Measurements from ENCODE around the gene ADARB1. TPM values are rescaled to one million over a fixed set of nuclear protein-coding genes. Genes with fewer than 3 reads are reported as not detected.
"Not testable (repeated sequence)": the region's sequence is repeated elsewhere in the genome, so short reads cannot be mapped to it uniquely, and the experiment has no call there.

The ADARB1 gene, protein sequence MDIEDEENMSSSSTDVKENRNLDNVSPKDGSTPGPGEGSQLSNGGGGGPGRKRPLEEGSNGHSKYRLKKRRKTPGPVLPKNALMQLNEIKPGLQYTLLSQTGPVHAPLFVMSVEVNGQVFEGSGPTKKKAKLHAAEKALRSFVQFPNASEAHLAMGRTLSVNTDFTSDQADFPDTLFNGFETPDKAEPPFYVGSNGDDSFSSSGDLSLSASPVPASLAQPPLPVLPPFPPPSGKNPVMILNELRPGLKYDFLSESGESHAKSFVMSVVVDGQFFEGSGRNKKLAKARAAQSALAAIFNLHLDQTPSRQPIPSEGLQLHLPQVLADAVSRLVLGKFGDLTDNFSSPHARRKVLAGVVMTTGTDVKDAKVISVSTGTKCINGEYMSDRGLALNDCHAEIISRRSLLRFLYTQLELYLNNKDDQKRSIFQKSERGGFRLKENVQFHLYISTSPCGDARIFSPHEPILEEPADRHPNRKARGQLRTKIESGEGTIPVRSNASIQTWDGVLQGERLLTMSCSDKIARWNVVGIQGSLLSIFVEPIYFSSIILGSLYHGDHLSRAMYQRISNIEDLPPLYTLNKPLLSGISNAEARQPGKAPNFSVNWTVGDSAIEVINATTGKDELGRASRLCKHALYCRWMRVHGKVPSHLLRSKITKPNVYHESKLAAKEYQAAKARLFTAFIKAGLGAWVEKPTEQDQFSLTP
- 18.4 TPM for total RNA-seq

- H3K9me3 ChIP-seq (ENCODE audit: low read depth, low read length), result no peaks in the 10 kb centered on the region
- H3K4me3 ChIP-seq (ENCODE audit: low read length), result peak within 1 kb of the TSS; percentile 74
- H3K4me1 ChIP-seq (ENCODE audit: insufficient read depth, low read length), result peaks cover 38% of the 10 kb centered on the region
- peaks cover 12% of the 10 kb centered on the region for H3K27me3 ChIP-seq (ENCODE audit: insufficient read depth, low read length)
Observed at GRCh38 chr21:45074048-45074817, at the start of gene ADARB1. Gene ADARB1 (plus strand): TSS chr21:45074580. CDS start chr21:45171657, 97,077 bp downstream.

DNA sequence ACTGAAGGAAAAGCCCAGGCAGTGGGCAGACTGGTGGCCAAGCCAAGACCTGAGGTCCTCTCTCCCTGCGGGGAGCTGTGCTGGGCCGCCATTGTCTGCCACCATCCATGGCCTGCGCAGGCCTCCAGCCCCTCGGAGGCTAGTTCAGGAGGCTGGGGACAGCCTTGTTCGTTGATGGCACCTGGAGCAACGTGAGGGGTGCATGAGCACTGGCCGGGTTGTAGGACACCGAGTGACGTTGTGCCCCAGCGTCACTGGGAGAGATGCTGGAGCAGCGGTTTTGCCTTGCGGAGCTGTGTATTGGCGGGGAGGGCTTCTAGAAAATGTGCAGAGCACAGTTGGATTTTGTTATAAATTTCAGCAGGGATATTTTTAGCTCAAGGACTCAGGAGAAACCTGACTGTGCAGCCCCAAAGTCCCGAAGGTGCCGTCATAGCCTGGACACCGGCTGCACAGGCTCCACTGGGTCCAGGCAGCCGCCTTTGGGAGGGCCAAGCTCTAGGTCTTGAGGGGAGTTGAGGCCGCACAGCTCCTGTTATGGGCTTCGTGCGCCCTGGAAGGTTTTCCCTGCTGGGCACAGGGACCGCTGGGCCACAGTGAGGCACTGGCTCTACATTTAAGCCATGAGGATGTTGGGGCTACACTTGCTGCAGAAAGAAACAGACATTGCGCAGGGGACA is 48.2 kb upstream of the ADARB1 start:
- H3K4me3 ChIP-seq (ENCODE audit: low read length), result no peak overlapping the region
- no peaks in the 10 kb centered on the region for H3K4me1 ChIP-seq (ENCODE audit: insufficient read depth, low read length)
- no peaks in the 10 kb centered on the region for H3K9me3 ChIP-seq (ENCODE audit: low read depth, low read length)
- H3K27me3 ChIP-seq (ENCODE audit: insufficient read depth, low read length), result no peaks in the 10 kb centered on the region

GRCh38 chr21:45026826-45027225 is 47.6 kb upstream of the ADARB1 start:
- H3K27me3 ChIP-seq (ENCODE audit: insufficient read depth, low read length), result no peaks in the 10 kb centered on the region
- no peak overlapping the region for H3K4me3 ChIP-seq (ENCODE audit: low read length)
- no peaks in the 10 kb centered on the region for H3K4me1 ChIP-seq (ENCODE audit: insufficient read depth, low read length)
- no peaks in the 10 kb centered on the region for H3K9me3 ChIP-seq (ENCODE audit: low read depth, low read length)

- Histone ChIP-seq H3K4me3 (ENCODE audit: low read length) (no peak overlapping the region), H3K27me3 (ENCODE audit: insufficient read depth, low read length) (no peaks in the 10 kb centered on the region), H3K4me1 (ENCODE audit: insufficient read depth, low read length) (no peaks in the 10 kb centered on the region), H3K9me3 (ENCODE audit: low read depth, low read length) (no peaks in the 10 kb centered on the region)
Observed at GRCh38 chr21:45027241-45028196, 46.9 kb upstream of the ADARB1 start.

- not testable (repeated sequence) for H3K4me1 ChIP-seq (ENCODE audit: insufficient read depth, low read length); H3K27me3 ChIP-seq (ENCODE audit: insufficient read depth, low read length); H3K4me3 ChIP-seq (ENCODE audit: low read length); H3K9me3 ChIP-seq (ENCODE audit: low read depth, low read length)
Observed at GRCh38 chr21:45028645-45029044, 45.7 kb upstream of the ADARB1 start.

GRCh38 chr21:45029298-45029947 is 45.0 kb upstream of the ADARB1 start:
- Histone ChIP-seq H3K9me3 (ENCODE audit: low read depth, low read length) (no peaks in the 10 kb centered on the region), H3K4me3 (ENCODE audit: low read length) (no peak overlapping the region), H3K4me1 (ENCODE audit: insufficient read depth, low read length) (no peaks in the 10 kb centered on the region), H3K27me3 (ENCODE audit: insufficient read depth, low read length) (no peaks in the 10 kb centered on the region)

GRCh38 chr21:45029948-45030681 is 44.3 kb upstream of the ADARB1 start:
- Histone ChIP-seq H3K4me3 (ENCODE audit: low read length) (no peak overlapping the region), H3K9me3 (ENCODE audit: low read depth, low read length) (no peaks in the 10 kb centered on the region), H3K4me1 (ENCODE audit: insufficient read depth, low read length) (no peaks in the 10 kb centered on the region), H3K27me3 (ENCODE audit: insufficient read depth, low read length) (no peaks in the 10 kb centered on the region)

DNA sequence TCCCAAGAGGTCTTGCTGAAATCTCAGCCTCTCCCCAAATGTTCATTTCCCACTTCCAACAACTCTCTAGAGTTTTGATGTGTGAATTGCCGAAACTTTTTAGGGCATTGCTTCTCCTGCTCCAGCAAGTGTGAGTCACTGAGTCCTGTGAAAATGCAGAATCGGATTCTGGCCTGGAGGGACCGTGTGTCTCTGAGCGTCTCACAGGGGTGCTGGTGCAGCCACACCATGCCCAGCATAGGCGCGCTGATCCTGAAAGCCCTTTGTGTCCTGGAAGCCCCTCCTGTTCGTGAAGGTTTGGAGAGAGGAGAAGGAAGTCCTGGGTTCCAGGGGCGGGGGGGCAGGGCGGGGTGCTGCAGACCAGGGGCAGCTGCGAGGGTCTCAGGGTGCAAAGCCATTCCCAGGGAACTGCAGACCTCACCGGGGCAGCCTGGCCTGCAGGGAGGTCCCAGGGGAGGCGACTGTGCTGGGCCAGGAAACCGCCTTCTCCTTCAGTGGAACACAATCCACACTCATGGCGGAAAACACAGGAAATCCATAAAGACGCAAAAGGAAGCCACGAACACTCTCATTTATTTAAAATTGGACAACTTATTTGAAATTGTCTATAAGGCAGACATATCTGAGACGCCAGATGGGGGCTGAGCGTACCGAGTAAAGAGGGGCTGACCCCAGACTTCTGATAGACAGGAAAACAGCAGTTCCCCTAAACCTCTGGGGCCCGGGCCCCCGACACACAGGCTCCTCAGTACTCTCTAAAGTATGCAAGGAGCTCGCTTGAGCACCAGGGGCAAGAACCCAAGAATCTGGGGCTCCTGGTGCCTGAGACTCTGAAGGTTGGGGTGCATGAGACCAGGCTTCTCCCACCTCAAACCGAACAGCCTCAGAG is 43.5 kb upstream of the ADARB1 start:
- no peak overlapping the region for H3K4me3 ChIP-seq (ENCODE audit: low read length)
- no peaks in the 10 kb centered on the region for H3K9me3 ChIP-seq (ENCODE audit: low read depth, low read length)
- no peaks in the 10 kb centered on the region for H3K4me1 ChIP-seq (ENCODE audit: insufficient read depth, low read length)
- no peaks in the 10 kb centered on the region for H3K27me3 ChIP-seq (ENCODE audit: insufficient read depth, low read length)

DNA sequence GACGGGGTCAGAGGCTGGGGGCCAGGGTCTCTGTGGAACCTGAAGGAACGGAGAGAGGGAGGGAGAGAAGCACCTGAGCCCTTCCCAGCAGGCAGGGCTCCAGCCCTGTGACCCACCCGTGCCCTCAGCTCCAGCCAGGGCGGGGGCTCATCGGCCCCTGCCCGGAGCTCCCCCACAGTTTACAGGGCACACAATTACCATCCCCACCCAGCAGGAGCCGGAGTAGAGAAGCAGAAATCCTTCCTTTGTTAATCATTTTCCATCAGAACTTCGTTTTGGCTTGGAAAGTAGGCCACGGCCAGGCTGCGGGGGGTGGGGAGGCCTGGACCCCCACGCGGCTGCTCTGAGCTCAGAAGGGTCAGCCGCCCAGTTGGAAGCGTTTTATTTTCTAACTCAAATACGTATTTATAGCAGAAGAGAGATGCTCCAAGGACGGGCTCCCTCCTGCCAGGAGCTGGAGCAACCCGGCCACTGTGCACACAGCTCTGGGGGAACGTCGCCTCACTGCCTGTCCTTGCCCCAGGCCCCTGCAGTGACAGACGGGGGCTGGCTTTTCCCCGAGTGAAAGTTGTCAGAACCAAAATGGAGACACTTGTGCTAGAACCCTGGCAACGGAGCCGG is 42.7 kb upstream of the ADARB1 start:
- H3K4me1 ChIP-seq (ENCODE audit: insufficient read depth, low read length), result no peaks in the 10 kb centered on the region
- no peaks in the 10 kb centered on the region for H3K27me3 ChIP-seq (ENCODE audit: insufficient read depth, low read length)
- H3K9me3 ChIP-seq (ENCODE audit: low read depth, low read length), result peaks cover 3% of the 10 kb centered on the region
- H3K4me3 ChIP-seq (ENCODE audit: low read length), result no peak overlapping the region

DNA sequence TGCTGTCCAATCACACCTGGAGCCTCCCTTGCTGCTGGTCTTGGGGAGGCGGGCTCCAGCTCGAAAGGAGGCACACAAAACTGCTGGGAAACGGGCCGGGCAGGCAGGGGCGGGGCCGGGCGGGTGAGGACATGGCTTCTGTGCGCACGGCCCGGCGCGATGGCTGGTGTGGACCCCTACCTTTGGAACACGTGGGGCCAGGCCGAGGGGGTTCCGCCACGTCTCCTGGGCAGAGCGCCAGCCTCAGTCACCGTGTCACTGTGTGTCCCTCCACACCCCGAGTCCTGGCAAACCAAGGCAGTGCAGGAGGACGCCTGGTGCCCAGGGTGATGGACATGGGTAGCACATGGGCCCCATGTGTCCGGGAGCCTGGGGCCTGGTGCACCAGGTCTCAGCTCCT is 42.0 kb upstream of the ADARB1 start:
- H3K4me1 ChIP-seq (ENCODE audit: insufficient read depth, low read length), result no peaks in the 10 kb centered on the region
- no peak overlapping the region for H3K4me3 ChIP-seq (ENCODE audit: low read length)
- H3K9me3 ChIP-seq (ENCODE audit: low read depth, low read length), result peaks cover 4% of the 10 kb centered on the region
- H3K27me3 ChIP-seq (ENCODE audit: insufficient read depth, low read length), result no peaks in the 10 kb centered on the region

GRCh38 chr21:45032977-45033710 is 41.2 kb upstream of the ADARB1 start:
- no peaks in the 10 kb centered on the region for H3K27me3 ChIP-seq (ENCODE audit: insufficient read depth, low read length)

More at GRCh38 chr21:45032977-45033710, 41.2 kb upstream of the ADARB1 start:
- H3K4me1 ChIP-seq (ENCODE audit: insufficient read depth, low read length), result no peaks in the 10 kb centered on the region
- H3K9me3 ChIP-seq (ENCODE audit: low read depth, low read length), result peaks cover 4% of the 10 kb centered on the region
- no peak overlapping the region for H3K4me3 ChIP-seq (ENCODE audit: low read length)

All from mononuclear cell (primary cell).